Activated B cell treated with CpG ODN at 0.5 μM for 24 hours (primary cell): Measurements from ENCODE around the gene NINJ2. TPM values are rescaled to one million over a fixed set of nuclear protein-coding genes. Genes with fewer than 3 reads are reported as not detected.

Source experiments
- ATAC-seq: fragments of 200-7000 bp; cut with Tn5 transposase; one replicate; pipeline ENCODE4 v1.10.0; 2021; ENCODE audit warnings: low read depth, mild to moderate bottlenecking, moderate library complexity
- CTCF ChIA-PET: fragments of 350-600 bp; sonication (Branson Sonifier 250); formaldehyde crosslinking; loops from one replicate; lab custom pipeline; 2021; ENCODE audit warnings: antibody characterized with exemption; lab: Charles Lee
- POLR2A ChIA-PET: fragments of 350-600 bp; sonication (Branson Sonifier 250); formaldehyde crosslinking; loops from one replicate; lab custom pipeline; 2021; ENCODE audit warnings: antibody characterized with exemption; lab: Charles Lee
- DNase-seq: peaks from one replicate; pipeline ENCODE4 v3.0.0; 2022
- H3K27ac Mint-ChIP-seq: one replicate; pipeline ENCODE4 v1.8.0; 2020; ENCODE audit warnings: mixed read lengths
- H3K27me3 Mint-ChIP-seq: one replicate; pipeline ENCODE4 v1.8.0; 2021; ENCODE audit warnings: mixed read lengths
- H3K36me3 Mint-ChIP-seq: one replicate; pipeline ENCODE4 v1.8.0; 2021; ENCODE audit warnings: low read depth, mixed read lengths
- H3K4me1 Mint-ChIP-seq: one replicate; pipeline ENCODE4 v1.8.0; 2021; ENCODE audit warnings: mixed read lengths
- H3K4me3 Mint-ChIP-seq: one replicate; pipeline ENCODE4 v1.8.0; 2020; ENCODE audit warnings: mild to moderate bottlenecking, mixed read lengths
- H3K9me3 Mint-ChIP-seq: one replicate; pipeline ENCODE4 v1.8.0; 2020; ENCODE audit warnings: mixed read lengths
- intact Hi-C: fragments of 100-400 bp; cut with micrococcal nuclease; formaldehyde crosslinking; loops from one replicate; pipeline ENCODE4 v1.15.1; 2024
- total RNA-seq: library from RNA; stranded (reverse); gene quantifications from 2 replicates; pipeline ENCODE4 v1.2.3, GENCODE V29; 2022
- TF ChIP-seq, protein P1 (sequence below): fragments of 200-600 bp; IDR thresholded peaks from one replicate; pipeline ENCODE4 v1.8.0; 2022; ENCODE audit warnings: antibody characterized with exemption, mild to moderate bottlenecking

Gene NINJ2
- total RNA-seq, 1 donor from 2014 or later: 3.6 TPM

DNA sequence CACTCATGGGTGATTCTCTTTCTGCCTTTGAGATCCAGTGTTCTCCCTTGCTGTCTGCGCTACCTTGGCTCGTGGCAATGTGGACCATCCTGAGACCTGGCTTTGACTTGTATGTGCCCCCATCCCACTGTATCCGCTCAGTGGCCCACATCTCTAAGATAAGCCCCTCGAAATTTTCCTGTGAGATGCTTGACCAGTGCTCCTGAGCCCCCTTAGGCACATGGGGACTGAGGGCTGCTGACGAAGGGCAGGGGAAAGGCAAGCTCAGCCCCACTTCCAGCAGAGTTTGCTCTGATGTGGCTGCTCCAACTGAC lies 1.5 kb upstream of the NINJ2 start:
- ChIA-PET CTCF (interaction anchor here (1.5 kb wide), 1 partner anchor 22 kb away, joined by 4 read pairs; no protein-coding TSS in a partner anchor), POLR2A (interaction anchor here (0.7 kb wide), 2 partner anchors 9 to 54 kb away, joined by 5 to 6 read pairs; no protein-coding TSS in a partner anchor)
- peaks cover 52% of the 10 kb centered on the region for H3K4me1 Mint-ChIP-seq
- no peaks in the 10 kb centered on the region for H3K27me3 Mint-ChIP-seq
- H3K4me3 Mint-ChIP-seq: no peak overlapping the region
- no peak overlapping the region for H3K27ac Mint-ChIP-seq
- ATAC-seq: no peak
- TF ChIP-seq, protein P1, sequence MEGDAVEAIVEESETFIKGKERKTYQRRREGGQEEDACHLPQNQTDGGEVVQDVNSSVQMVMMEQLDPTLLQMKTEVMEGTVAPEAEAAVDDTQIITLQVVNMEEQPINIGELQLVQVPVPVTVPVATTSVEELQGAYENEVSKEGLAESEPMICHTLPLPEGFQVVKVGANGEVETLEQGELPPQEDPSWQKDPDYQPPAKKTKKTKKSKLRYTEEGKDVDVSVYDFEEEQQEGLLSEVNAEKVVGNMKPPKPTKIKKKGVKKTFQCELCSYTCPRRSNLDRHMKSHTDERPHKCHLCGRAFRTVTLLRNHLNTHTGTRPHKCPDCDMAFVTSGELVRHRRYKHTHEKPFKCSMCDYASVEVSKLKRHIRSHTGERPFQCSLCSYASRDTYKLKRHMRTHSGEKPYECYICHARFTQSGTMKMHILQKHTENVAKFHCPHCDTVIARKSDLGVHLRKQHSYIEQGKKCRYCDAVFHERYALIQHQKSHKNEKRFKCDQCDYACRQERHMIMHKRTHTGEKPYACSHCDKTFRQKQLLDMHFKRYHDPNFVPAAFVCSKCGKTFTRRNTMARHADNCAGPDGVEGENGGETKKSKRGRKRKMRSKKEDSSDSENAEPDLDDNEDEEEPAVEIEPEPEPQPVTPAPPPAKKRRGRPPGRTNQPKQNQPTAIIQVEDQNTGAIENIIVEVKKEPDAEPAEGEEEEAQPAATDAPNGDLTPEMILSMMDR: no peak
- no peaks in the 10 kb centered on the region for H3K9me3 Mint-ChIP-seq
- peaks cover 2% of the 10 kb centered on the region for H3K36me3 Mint-ChIP-seq
- no peak for DNase-seq
- intact Hi-C loops: loop anchor here (5.0 kb wide), 1 partner anchor 32 kb away; no protein-coding TSS in a partner anchor

DNA sequence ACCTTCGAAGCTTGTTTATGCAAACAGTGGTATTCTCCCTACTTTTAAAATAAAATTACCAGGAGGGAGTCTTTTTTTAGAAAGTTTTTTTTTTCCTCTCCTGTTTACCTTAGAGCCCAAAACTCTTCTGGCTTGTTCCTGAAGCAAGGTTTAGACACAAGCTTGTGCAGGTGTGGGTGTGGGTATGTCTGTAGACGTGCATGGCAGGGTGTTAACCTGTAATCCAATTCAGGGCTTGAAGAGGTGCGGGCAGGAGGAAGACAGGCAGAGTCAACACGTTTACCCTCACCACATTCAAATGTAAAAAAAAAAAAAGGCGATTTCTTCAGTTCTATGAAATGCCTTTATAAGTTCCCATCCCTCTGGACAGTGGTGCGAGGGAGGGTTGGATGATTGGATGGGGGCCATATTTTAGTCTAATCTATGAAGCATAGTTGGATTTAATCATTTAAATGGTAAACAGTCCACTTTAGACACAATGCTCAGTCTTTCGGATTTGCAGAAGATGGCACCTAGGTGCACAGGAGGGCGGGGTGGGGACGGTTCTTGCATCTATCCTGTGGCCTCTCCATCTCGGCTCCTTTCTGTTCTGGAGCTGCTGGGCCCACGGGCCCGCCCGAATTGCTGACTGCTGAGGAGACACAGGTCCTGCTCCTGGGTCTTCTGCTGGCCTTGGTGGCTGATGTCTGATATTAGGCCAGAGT lies 982 bp upstream of the NINJ2 start:
- ChIA-PET CTCF (no interaction called here), POLR2A (no interaction called here)
- Mint-ChIP-seq H3K4me3 (no peak overlapping the region), H3K27ac (no peak overlapping the region), H3K27me3 (no peaks in the 10 kb centered on the region), H3K36me3 (peaks cover 2% of the 10 kb centered on the region), H3K4me1 (peaks cover 52% of the 10 kb centered on the region), H3K9me3 (no peaks in the 10 kb centered on the region)
- no peak for ATAC-seq
- DNase-seq: no peak
- intact Hi-C loops: no loop called here
- TF ChIP-seq, protein P1: no peak

DNA sequence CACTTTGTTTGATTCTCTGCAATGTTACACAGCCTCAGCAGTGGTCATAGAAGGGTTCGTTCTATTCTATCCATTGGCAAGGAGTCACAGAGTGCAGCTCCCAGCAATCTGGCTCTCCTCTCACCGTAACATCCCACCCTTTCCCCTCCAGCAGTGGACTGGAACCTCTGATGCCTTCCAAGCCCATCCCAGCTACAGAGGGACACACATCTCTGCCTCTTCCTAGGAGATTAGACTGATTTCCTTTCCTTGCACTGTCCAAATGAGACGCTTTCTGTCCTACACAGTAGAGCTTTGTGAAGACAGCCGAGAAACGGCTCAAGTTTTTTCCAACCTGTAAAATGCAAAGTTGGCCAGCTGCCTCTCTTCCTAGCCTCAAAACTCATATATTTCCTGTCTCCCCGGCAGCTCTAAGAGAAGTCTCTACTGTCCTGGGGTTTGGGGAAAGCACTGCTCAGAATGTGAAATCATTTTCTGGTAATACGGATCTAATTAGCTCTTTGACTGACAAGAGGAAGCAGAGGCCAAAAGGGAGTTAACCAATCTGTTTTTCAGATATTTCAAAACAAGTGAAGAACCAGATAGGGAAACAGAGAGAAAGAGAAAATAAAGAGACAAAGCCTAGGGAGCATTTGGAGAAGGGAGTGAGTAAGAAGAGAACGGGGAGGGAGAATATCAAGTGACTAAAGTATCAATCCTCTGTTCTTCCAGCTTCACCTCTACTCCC lies 516 bp downstream of the NINJ2 start:
- ChIA-PET POLR2A (interaction anchor here (0.6 to 1.2 kb wide), 5 partner anchors 11 to 20 kb away, joined by 3 to 4 read pairs (median 4); no protein-coding TSS in a partner anchor), CTCF (no interaction called here)
- intact Hi-C loops: no loop called here
- DNase-seq (no peak), ATAC-seq (no peak)
- Mint-ChIP-seq H3K27ac (no peak overlapping the region), H3K4me1 (peaks cover 50% of the 10 kb centered on the region), H3K36me3 (peaks cover 2% of the 10 kb centered on the region), H3K27me3 (no peaks in the 10 kb centered on the region), H3K9me3 (no peaks in the 10 kb centered on the region), H3K4me3 (no peak overlapping the region)
- TF ChIP-seq, protein P1: no peak

DNA sequence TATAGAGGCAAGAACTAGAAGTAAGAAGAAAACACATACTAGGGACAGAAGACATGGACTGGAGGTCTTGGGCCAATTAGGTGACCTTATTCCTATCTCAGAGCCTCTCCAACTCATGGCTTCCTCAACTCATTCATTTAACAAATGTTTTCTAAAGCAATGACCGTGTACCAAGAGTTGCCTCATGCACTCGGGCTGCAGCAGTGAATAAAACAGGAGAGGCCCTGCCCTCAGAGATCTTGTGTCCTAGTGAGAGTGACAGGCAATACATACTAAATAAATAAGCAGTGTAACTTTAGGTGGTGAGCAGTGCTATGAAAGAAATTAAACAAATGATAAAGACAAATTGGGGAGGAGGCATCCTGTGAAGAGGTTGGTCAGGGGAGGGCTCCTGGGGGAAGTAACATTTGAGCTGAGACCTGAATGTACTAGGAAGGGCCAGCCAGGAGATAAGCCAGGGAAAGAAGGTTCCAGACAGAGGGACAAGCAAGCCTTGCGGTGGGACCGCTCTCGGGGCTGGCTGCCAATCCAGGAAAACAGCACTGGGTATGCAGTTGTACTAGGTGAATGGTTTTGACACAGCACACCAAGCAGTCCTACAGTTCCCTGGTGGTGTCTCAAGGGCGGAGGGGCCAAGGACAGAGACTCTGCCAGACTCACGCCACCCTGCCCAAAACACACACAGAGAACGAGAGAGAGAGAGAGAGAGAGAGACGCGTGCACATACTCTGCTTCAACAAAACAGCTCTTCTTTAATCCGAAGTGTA lies 1.3 kb downstream of the NINJ2 start:
- DNase-seq: no peak
- Mint-ChIP-seq H3K4me1 (peaks cover 45% of the 10 kb centered on the region), H3K4me3 (no peak overlapping the region), H3K27me3 (no peaks in the 10 kb centered on the region), H3K9me3 (no peaks in the 10 kb centered on the region), H3K36me3 (peaks cover 1% of the 10 kb centered on the region), H3K27ac (peak overlapping the region; percentile 43)
- intact Hi-C loops: no loop called here
- ChIA-PET CTCF (no interaction called here), POLR2A (interaction anchor here (0.6 to 1.2 kb wide), 2 partner anchors 13 to 19 kb away, joined by 4 read pairs; no protein-coding TSS in a partner anchor)
- TF ChIP-seq, protein P1: no peak
- no peak for ATAC-seq
